ENCODE results near the gene RPS25.

Gene RPS25

DNA sequence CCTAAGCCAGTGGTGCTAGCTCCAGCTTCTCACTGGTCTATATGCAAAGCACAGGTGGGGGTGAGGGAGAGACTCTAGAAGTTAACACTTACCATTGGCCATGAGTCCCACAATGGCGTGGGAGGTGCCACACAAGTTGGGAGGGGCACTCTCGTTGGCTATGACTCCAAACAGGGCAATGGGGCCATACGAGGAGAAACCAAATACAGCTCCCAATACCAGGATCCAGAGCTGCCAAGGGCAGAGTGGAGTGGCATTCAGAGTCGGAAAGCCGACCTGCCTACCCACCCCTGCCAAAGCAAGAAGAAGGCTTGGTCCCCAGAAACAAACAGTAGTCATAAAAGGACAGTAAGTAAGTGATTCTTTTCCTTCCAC is 6.9 kb upstream of the RPS25 start:
- no peaks in the 10 kb centered on the region for H3K27me3 ChIP-seq (ENCODE audit: low read length)
- H2AFZ ChIP-seq (ENCODE audit: low read depth, low read length, severe bottlenecking): no peak overlapping the region
- TF ChIP-seq CTCF (IDR thresholded peaks at IDR 0.05; ENCODE audit: insufficient read depth, low read length, poor library complexity, severe bottlenecking) (no peak), EZH2phosphoT487 (conservative IDR thresholded peaks at IDR 0.05; ENCODE audit: low read length) (no peak)
- no peaks in the 10 kb centered on the region for H3K9me2 ChIP-seq (replicated peaks; ENCODE audit: insufficient read depth, low read length)
- H3K4me2 ChIP-seq (ENCODE audit: low read depth, low read length, poor library complexity, severe bottlenecking): no peak overlapping the region
- no peaks in the 10 kb centered on the region for H3K9me3 ChIP-seq (ENCODE audit: insufficient read depth, low read length)
- no peak overlapping the region for H3K9ac ChIP-seq (ENCODE audit: low read length)
- no peak overlapping the region for H3K4me3 ChIP-seq (ENCODE audit: insufficient read depth, low read length, poor library complexity, severe bottlenecking)
- peaks cover 16% of the 10 kb centered on the region for H3K79me2 ChIP-seq (ENCODE audit: insufficient read depth, low read length)
- no peaks in the 10 kb centered on the region for H4K20me1 ChIP-seq (ENCODE audit: low read depth, low read length)
- H3F3A ChIP-seq (ENCODE audit: insufficient read depth): peaks cover 9% of the 10 kb centered on the region
- H3K36me3 ChIP-seq (ENCODE audit: low read length): 0 out of 2 replicates have a peak, but pooled peaks cover 3% of the 10 kb centered on the region
- H3K27ac ChIP-seq (ENCODE audit: low read depth, low read length): no peak overlapping the region

- H3K27me3 ChIP-seq (ENCODE audit: low read length): no peaks in the 10 kb centered on the region
- no peaks in the 10 kb centered on the region for H4K20me1 ChIP-seq (ENCODE audit: low read depth, low read length)
- H3K9me2 ChIP-seq (replicated peaks; ENCODE audit: insufficient read depth, low read length): no peaks in the 10 kb centered on the region
- peaks cover 16% of the 10 kb centered on the region for H3K79me2 ChIP-seq (ENCODE audit: insufficient read depth, low read length)
- no peak overlapping the region for H3K4me3 ChIP-seq (ENCODE audit: insufficient read depth, low read length, poor library complexity, severe bottlenecking)
- no peak overlapping the region for H3K4me2 ChIP-seq (ENCODE audit: low read depth, low read length, poor library complexity, severe bottlenecking)
- H3F3A ChIP-seq (ENCODE audit: insufficient read depth): peaks cover 9% of the 10 kb centered on the region
- H3K27ac ChIP-seq (ENCODE audit: low read depth, low read length): no peak overlapping the region
- no peaks in the 10 kb centered on the region for H3K9me3 ChIP-seq (ENCODE audit: insufficient read depth, low read length)
- H2AFZ ChIP-seq (ENCODE audit: low read depth, low read length, severe bottlenecking): no peak overlapping the region
- H3K36me3 ChIP-seq (ENCODE audit: low read length): 0 out of 2 replicates have a peak, but pooled peaks cover 3% of the 10 kb centered on the region
- H3K9ac ChIP-seq (ENCODE audit: low read length): no peak overlapping the region
- no peak for TF ChIP-seq CTCF (IDR thresholded peaks at IDR 0.05; ENCODE audit: insufficient read depth, low read length, poor library complexity, severe bottlenecking)
- no peak for TF ChIP-seq EZH2phosphoT487 (conservative IDR thresholded peaks at IDR 0.05; ENCODE audit: low read length)
Observed at GRCh38 chr11:119024430-119025098, 6.4 kb upstream of the RPS25 start.

DNA sequence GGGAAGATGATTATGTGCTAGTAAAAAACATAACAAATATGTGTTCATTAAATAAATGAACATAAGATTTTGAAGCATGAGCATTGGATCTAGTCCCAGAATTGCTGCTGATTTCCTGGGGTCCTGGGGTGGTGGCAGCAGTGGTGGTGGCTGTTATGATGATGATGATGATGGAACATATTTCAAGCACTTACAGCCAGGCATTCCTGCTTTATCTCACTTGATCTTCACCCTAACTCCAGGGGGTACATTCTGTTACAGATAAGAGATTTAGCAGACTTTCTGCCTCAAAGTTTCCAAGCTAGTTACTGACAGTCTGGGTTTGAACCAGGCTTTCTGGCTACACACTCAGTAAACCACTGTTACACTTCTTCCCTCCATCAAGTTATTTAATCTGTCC is 5.6 kb upstream of the RPS25 start:
- no peak overlapping the region for H3K27ac ChIP-seq (ENCODE audit: low read depth, low read length)
- H3K27me3 ChIP-seq (ENCODE audit: low read length): no peaks in the 10 kb centered on the region
- H3K36me3 ChIP-seq (ENCODE audit: low read length): 0 out of 2 replicates have a peak, but pooled peaks cover 3% of the 10 kb centered on the region
- no peak overlapping the region for H3K9ac ChIP-seq (ENCODE audit: low read length)
- no peaks in the 10 kb centered on the region for H4K20me1 ChIP-seq (ENCODE audit: low read depth, low read length)
- peaks cover 25% of the 10 kb centered on the region for H3K79me2 ChIP-seq (ENCODE audit: insufficient read depth, low read length)
- TF ChIP-seq CTCF (IDR thresholded peaks at IDR 0.05; ENCODE audit: insufficient read depth, low read length, poor library complexity, severe bottlenecking) (no peak), EZH2phosphoT487 (conservative IDR thresholded peaks at IDR 0.05; ENCODE audit: low read length) (no peak)
- H3F3A ChIP-seq (ENCODE audit: insufficient read depth): peaks cover 9% of the 10 kb centered on the region
- no peak overlapping the region for H3K4me3 ChIP-seq (ENCODE audit: insufficient read depth, low read length, poor library complexity, severe bottlenecking)
- no peaks in the 10 kb centered on the region for H3K9me2 ChIP-seq (replicated peaks; ENCODE audit: insufficient read depth, low read length)
- no peak overlapping the region for H3K4me2 ChIP-seq (ENCODE audit: low read depth, low read length, poor library complexity, severe bottlenecking)
- H3K9me3 ChIP-seq (ENCODE audit: insufficient read depth, low read length): no peaks in the 10 kb centered on the region
- H2AFZ ChIP-seq (ENCODE audit: low read depth, low read length, severe bottlenecking): no peak overlapping the region
